Left colon (tissue), 2 donors: Measurements from ENCODE around the gene LNPEP. TPM values are rescaled to one million over a fixed set of nuclear protein-coding genes. Genes with fewer than 3 reads are reported as not detected.
A peak's percentile ranks its signal among the peaks of the same experiment; 100 is the strongest.

Experiments used
- ATAC-seq: fragments of 200-7000 bp; cut with Tn5 transposase; one replicate; pipeline ENCODE4 v1.9.1; 2020; ENCODE audit warnings: mild to moderate bottlenecking, moderate library complexity
- DNase-seq, 2 donors: peaks; one replicate each; pipeline ENCODE4 v3.0.0-alpha.2; 2020
- intact Hi-C, 2 donors: fragments of 100-400 bp; cut with DNase I in 1 of 2; cut with micrococcal nuclease in 1 of 2; formaldehyde crosslinking; loops; one replicate each; pipeline versions ENCODE4 v1.11.2 to v1.14.0; 2022; cut with DNase I, micrococcal nuclease
- total RNA-seq, 2 donors: library from RNA; stranded (reverse); fragmentation: NEBNext Ultra II Directional; extraction: Animal tissue kit (Norgen Biotek cat#: 25700); gene quantifications; one replicate each; pipeline ENCODE4 v1.2.1, GENCODE V29; 2021
- donor health status: DM: no; HTN: no; CAD: no.
- donor health status: DM: yes; HTN: yes; CAD: no.

Gene LNPEP
- total RNA-seq, 2 donors from 2014 or later = 32.2 to 34.4 TPM

DNA sequence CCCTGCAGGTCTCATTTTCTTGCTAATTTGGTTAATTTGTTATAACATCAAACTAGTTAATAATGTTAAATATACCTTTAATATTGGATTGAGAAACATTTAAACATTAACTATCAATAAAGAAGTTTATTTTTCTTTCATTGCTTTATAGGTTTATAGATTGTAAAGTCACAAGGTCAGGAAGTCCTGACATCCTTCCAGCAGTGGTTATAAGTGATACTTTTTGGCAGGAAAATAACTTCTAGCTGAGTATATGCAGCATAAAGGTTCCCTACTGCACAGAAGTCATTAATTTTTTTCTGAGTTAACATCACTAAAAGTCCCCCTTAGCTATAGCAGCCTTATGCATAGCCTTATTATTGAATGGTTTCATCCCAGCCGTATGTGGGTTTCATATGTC is 85.5 kb downstream of the LNPEP start:
- peak; percentile 93 for ATAC-seq
- intact Hi-C loops = no loop called here
- DNase-seq = no peak

DNA sequence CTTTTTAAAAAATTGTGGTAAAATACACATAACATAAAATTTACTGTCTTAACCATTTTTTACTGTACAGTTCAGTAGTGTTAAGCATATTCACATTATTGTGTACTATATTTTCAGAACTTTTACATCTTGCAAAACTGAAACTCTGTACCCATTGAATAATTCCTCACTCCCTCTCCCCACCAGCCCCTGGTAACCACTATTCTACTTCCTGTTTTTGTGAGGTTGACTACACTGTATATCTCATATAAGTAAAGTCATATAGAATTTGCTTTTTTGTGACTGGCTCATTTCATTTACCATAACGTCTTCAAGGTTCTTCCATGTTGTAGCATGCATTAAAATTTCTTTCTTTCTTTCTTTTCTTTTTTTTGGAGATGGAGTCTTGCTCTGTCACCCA is 87.0 kb downstream of the LNPEP start:
- intact Hi-C loops = no loop called here

DNA sequence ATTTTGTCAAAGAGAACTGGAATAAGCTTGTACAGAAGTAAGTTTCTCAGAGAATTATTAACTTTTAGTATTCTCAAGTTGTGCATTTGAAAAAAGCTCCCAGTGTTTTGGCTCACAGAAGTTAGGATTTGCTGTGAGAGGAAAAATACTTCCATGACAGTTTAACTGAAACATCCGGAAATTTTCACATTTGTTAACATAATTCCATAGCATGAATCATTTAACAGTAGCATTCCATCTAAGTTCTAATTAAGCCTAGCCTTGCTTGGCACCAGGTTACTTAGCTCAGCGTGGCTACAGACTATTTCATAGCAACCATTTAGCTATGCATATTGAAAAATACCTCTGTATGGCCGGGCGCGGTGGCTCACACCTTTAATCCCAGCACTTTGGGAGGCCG is 90.8 kb downstream of the LNPEP start:
- DNase-seq (no peak), ATAC-seq (no peak)
- intact Hi-C loops = no loop called here

More for the DNA sequence above, 87.0 kb downstream of the LNPEP start:
- no peak for ATAC-seq
- no peak for DNase-seq

DNA sequence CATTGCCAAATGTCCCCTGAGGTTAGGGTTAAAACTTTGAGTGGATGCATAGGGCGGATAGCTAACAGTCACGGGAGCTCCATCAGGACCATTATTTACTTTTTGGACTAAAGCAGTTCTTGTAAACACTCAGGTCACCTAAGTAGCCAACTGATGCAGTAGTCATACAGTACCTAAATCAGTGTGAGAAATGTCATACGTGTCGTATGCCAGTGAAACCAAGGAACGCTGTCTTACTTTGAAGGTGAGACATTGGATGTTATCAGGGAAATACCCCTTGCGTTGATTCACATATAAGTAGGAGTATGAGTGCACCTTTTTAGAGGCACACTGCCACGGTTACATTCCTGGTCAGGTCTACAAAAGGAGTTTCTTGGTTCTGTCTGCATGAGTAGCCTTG is 101.9 kb downstream of the LNPEP start:
- no peak for DNase-seq
- no peak for ATAC-seq
- intact Hi-C loops = no loop called here

DNA sequence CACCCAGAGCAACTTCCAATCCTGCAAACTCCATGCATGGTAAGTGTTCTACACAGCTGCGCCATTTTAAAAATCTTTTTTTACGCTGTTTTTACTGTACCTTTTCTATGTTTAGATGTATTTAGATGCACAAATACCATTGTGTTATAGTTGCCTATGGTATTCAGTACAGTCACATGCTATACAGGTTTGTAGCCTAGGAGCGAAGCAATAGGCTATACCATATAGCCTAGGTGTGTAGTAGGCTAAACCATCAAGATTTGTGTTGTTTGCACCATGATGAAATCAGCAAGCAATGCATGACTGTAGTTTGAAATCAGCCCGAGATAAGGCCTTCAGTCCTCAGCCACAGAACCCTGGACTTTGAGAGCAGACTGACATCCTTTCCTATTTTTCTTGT is 105.4 kb downstream of the LNPEP start:
- ATAC-seq = no peak
- intact Hi-C loops = no loop called here
- no peak for DNase-seq

DNA sequence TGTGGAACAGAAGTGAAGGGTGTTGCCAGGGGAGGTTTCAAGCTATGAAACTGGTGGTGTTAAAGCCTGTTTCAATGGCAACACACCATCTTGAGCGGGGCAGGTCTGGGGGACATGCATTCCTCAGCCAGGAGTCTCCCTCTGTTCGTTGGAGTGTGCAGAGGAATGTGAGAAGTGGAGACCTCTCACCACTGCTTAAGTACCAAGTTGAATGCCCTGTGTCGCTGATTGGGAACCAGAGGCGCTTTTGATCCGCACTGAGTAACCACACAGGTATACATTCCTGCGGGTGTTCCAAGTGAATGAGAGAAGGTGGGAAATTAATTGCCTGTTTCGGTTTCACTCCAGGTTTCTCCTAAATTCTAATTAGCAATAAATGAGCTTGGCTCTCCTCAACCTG is 107.1 kb downstream of the LNPEP start:
- intact Hi-C loops = no loop called here
- DNase-seq (no peak), ATAC-seq (no peak)

DNA sequence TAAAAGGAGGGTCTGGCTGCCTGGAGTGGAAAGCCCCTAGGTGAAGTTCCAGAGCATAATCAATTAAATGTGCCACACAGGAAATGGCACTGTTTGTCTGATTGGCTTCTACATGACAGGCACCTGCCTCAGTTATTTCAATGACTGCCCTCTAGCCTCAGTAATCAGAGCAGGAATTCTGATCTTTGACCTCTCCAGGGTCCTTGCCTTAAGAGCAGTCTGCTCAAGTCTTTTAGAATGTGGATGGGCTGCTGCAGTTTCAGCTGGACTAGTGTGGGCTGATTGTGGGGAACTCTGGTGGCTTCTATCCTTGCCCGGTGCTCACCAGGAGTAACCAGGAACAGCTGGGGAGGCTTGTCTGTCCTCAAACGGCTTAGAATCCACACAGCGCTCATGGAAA is 107.6 kb downstream of the LNPEP start:
- intact Hi-C loops = no loop called here
- DNase-seq (no peak), ATAC-seq (no peak)

DNA sequence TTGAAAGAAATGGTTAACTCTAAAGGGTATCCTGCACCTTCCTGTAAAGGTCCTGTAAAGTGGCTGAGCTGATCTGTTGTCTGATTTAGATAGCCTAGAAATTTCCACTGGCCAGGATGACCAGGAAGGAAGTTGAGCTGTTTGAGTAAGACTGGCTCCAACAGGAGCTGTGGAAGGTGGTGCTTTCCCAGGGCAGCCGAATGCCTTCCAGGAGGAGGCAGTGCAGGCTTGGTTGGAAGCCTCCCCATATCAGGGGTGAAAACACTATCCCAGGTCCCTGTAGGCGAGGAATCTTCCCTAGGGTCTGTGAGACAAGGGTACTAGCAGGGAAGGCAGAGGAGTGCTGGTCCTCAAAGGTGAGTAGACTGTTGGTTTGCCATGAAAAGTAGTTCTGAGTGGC is 108.2 kb downstream of the LNPEP start:
- intact Hi-C loops = no loop called here

DNA sequence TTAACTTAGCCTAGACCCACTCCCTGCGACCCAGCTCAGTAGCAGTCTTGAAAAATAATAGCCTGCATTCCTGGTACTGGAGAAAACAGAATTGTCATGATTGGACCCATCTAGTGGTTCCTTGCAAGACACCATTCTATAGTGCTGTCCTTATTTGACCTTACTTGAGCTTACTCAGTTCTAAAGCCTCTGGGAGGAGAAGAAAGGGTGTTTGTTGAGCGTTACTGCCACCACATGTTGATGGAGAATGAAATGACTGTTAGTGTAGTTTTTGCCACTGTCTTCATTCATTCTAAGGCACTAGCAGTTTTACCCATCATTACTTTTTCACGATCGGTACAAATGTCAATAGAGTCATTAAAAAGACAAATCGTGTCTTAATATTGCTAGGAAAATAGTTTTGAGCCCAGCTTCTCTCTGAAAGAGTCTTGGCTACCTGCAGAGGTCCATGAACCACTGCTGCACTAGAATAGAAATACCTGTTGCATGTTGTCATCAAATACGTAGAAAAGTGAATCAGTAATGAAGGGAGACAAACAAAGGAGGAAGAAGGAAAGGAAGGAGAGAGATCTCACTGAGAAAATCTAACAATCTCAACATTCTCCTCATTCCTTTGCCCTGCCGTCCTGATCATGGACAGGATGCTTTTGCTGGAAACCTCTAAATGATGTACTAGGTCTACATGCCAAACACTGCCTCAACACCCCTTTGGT is 110.5 kb downstream of the LNPEP start:
- ATAC-seq (no peak), DNase-seq (no peak)
- intact Hi-C loops = no loop called here

More for the DNA sequence above, 108.2 kb downstream of the LNPEP start:
- peak; percentile 44 to 48 for DNase-seq
- peak; percentile 98 for ATAC-seq

DNA sequence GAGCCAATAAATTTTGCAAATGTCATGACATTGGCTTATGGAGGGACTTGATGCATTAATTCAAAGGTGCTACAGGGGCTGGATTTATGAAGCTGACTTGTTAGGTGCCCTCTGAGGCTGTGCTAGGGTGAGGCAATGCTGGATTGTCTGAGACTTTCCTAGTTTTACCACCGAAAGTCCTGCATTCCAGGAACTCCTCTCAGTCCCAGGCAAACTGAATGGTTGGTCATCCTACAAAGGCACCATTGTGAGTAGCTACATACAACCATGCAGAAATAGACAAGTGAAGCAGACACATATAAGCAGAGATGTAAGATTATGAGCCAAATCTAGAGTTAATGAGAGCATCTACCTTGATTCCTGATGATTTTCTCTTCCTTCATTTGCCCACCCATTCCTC is 111.2 kb downstream of the LNPEP start:
- no peak for ATAC-seq
- DNase-seq = no peak
- intact Hi-C loops = no loop called here

DNA sequence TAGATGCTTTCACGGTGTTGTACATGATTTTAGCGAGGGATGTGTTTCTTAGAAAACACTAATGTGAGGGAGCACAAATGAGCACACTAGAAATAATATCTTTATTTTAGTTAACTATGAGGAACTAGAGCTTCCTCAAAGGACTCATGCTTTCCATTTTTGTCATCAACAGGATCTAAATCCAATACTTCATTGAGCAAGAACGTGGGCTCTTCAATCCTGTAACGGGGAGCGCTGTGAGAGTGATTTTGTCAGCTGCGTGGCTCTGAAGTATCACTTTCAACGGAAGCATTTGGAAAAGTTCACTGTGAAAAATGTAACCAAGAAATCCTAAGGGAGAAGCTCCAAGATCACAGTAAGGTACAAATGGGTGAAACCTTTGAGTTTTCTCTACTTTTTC is 113.3 kb downstream of the LNPEP start:
- intact Hi-C loops = no loop called here
- DNase-seq (no peak), ATAC-seq (no peak)

DNA sequence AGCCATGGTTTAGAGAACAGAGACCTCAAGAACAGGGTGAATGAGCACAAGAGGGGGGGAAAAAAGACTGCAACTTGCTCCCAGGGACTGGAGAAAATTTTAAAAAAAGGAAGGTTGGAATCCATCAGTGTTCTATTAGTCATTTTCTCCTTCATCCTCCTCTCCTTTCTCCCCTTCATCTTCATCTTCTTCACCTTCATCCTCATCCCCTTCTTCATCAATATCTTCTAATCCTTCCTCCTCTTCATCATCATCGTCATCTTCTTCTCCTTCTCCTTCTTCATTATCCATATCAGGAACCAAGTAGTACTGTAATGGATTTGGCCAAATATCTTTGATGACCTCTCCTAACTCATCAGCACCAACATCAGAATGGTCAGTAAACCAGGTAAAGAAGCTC is 120.4 kb downstream of the LNPEP start:
- ATAC-seq = no peak
- intact Hi-C loops = no loop called here
- DNase-seq = no peak

DNA sequence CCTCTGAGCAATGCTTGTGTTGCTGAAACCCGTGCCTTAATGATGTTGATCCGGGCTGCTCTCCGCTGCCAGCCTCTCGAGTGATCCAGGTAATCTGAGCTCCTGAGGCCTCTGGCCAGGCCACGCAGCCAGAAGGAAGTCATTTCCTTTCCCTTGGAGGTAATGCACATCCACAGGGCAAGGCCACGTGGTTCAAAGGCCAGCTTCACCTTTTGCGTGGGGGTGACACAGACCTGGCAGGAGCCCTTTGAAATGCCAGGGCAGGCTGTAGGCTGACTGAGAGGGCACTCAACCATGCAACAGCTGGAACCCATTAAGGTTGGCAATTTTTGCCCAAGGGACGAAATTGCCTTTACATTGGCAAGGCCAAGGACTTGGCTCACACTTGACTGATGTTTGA is 126.2 kb downstream of the LNPEP start:
- DNase-seq (no peak), ATAC-seq (no peak)
- intact Hi-C loops = no loop called here

DNA sequence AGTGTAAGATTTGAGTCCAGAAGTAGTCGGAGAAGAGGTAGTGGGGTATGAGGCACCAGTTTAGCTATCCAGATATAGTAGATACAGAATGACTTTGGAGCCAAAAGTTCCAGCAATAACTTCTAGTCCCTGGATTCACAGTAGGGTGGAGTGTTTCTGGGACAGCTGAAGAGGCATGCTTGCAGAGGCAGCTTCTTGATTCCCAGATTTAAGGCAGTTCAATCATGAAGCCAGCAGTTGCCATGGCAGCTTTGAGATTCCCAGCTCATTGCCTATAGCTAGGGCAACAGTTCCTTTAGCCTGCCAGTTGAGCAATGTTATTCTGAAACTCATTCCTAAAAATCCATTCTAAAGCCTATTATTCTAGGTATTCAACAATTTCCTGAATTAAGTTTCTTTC is 127.4 kb downstream of the LNPEP start:
- no peak for ATAC-seq
- intact Hi-C loops = no loop called here
- no peak for DNase-seq

DNA sequence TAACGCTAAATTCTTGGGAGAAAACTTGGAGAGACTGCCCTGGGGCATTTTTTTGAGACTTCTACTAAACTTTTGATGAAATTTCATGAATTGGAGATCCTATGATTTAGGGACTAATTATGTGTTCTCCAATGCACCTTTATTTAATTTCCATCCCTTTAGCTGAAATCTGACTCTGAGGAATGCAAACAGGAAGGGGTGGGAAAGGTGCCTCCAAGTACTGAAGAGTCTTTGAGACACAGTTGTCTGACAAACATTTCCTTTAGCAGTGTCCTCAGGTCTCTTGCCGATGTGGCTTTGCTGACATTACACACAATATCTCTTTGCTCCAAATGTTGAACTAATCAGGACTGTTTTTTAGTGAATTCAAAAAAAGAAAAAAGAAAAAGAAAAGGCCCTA is 129.6 kb downstream of the LNPEP start:
- intact Hi-C loops = no loop called here
- no peak for ATAC-seq
- no peak for DNase-seq

DNA sequence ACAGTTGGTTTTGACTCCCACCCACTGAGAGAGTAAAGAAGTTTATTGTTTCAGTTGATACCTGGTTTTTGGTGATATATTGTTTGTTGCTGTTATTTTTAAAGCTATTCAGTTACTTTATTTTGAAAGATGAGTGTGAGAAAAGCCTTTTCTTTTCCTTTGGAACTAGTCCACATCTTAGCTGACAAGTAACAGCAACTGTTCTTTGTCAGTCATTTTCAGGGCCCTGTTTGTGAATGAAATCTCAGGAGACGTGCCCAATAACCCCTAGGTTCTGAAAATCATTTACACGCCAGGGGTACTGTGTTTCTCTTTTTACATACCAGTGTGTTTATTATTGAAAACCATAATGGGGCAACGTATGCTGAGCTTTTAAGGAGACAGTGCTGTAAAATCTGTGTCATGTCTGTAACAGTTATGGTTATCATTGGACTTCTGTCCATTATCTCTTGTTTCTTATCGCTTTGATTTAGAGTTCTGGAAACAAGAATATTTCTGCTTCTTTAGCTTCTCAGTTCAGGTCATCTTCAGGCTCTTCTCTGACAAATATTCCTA is 131.5 kb downstream of the LNPEP start:
- no peak for ATAC-seq
- no peak for DNase-seq
- intact Hi-C loops = no loop called here

DNA sequence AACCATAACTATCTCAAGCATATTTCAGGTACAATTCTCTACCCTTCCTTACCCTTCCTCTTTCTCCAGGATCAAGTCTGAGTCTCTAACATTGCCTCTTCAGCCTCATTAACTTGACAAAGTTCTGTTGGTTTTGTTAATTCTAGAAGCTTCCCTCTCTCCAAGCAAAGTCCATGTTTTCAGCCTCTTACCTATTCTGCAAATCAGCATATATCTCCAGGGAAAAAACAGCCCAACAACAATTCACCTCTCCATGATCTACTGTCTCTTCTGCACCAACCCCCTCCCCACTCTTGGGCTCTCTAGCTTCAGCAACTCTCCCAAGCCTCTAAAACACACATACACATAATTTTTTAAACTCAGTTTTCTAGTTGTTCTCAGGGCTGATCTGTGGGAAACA is 134.4 kb downstream of the LNPEP start:
- ATAC-seq = no peak
- no peak for DNase-seq
- intact Hi-C loops = no loop called here

DNA sequence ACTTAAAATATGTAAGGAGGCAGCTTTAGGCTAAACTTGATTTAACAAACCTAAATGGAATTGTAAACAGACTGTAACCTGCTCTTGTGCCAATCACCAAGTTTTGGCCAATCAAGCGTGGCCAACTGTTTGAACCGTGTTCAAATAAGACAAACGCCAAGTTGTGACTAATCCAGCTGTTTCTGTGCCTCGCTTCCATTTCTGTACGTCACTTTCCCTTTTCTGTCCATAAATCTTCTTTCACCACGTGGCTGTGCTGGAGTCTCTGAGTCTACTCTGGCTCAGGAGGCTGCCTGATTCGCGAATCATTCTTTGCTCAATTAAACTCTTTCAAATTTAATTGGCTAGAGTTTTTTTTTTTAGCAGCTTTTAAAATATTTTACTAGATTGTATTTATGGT is 135.2 kb downstream of the LNPEP start:
- ATAC-seq (no peak), DNase-seq (peak in 1 of 2 donors; percentile 35)
- intact Hi-C loops = no loop called here

DNA sequence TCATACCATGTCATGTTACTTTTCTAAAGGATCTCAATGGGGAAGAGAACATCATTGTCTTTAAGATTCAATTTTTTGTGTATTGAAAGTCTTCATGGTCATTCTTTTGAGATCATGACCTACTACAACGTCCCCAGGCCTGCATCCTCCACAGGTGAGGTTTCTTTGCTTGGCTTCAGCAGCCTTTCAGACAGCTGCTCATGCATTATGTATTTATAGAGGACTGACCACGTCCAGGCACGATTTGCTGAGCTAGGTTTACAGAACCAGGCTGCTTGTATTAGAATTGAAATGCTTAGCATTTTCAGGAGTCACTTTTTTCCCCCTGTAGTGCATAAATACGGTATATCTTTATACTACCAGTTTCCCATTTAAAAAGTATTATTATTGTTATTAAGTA is 136.1 kb downstream of the LNPEP start:
- no peak for ATAC-seq
- intact Hi-C loops = no loop called here
- no peak for DNase-seq

DNA sequence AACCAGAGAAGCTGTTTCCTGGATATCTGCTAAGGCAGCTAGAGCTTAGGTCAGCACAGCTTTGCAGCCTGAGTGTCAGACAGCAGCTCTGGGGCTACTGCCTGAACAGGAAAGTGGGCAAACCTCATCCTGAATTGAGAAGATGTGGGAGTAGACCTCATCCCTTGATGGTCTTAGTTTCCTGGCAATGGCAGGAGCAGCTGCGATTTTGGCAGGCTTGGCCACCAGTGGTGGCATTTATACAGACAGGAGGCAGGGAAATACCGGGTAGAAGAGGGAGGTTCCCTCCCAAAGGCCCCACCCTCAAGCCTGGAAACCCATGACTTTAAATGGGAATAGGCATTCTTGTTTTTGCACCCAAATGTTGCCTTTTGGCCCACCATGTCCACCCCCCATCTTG is 136.8 kb downstream of the LNPEP start:
- no peak for DNase-seq

DNA sequence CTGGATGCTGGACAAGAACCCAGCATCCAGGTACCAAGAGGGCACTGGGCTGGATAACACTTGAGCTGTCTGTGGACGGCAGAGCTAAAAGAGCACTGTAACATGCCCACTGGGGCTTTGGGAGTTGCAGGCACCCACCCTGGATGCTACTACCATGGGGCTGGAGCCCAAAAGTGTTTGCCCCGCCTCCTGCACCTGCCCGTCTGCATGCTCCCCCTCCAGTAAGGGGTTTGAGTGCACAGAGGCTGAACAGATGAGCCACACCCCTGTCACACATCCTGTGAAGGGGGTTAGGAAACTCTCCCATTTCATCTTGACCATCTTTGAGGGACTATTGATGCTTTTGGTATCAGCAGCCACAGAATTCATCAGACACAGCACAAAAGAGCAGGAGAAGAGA is 137.5 kb downstream of the LNPEP start:
- no peak for ATAC-seq
- intact Hi-C loops = no loop called here
- no peak for DNase-seq

More for the DNA sequence above, 136.8 kb downstream of the LNPEP start:
- ATAC-seq = no peak
- intact Hi-C loops = no loop called here
